Measurements from ENCODE around the gene TSPAN18. TPM values are rescaled to one million over a fixed set of nuclear protein-coding genes. Genes with fewer than 3 reads are reported as not detected.

TSPAN18 gene
- total RNA-seq, 1 donor from 2014 or later: 99.7 TPM

- DNase-seq (peak; percentile 37), ATAC-seq (ENCODE audit: poor library complexity) (no peak)
- intact Hi-C loops (cut with DNase I): no loop called here
These were observed 78.0 kb downstream of the TSPAN18 start for GRCh38 chr11:44804449-44805437.

DNA sequence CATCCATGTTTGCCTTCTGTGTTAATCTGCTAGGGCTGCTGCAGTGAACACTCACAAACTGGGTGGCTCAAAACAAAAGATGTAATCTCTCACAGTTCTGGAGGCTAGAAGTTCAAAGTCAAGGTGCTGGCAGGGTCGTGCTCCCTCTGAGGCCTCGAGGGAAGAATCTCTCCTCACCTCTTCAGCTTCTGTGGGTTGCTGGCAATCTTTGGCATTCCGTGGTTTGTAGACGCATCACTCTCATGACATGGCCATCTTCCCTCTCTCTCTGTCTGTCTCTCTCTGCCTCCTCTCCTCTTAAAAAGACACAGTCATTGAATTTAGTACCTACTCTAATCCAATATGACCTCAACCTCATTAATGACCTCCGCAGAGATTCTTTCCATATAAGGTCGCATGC lies 78.8 kb downstream of the TSPAN18 start:
- DNase-seq (no peak), ATAC-seq (ENCODE audit: poor library complexity) (no peak)
- intact Hi-C loops (cut with DNase I): no loop called here

GRCh38 chr11:44808053-44808753 lies 81.4 kb downstream of the TSPAN18 start:
- no peak for ATAC-seq (ENCODE audit: poor library complexity)
- intact Hi-C loops (cut with DNase I): no loop called here

DNA sequence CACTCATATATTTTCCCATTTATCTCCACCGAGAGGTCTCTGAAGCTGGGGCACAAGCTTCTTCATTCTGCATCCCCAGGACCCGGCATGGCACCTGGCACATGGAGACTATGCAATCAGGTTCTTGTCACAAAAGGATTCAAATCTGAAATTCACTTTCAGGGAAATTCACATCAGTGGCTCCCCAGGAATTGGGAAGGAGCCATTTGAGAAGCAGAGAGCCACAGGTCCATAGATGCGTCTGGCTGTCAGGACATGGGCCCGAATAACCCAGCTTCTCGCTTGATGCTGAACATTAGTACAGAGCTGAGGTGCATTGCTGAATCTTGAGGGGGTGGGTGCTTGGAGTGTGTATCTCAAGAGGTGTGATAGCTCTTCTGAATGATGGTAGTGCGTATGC lies 82.5 kb downstream of the TSPAN18 start:
- ATAC-seq (ENCODE audit: poor library complexity) (no peak), DNase-seq (no peak)
- intact Hi-C loops (cut with DNase I): no loop called here

More at GRCh38 chr11:44808053-44808753, 81.4 kb downstream of the TSPAN18 start:
- DNase-seq: no peak

GRCh38 chr11:44811841-44812448 lies 85.2 kb downstream of the TSPAN18 start:
- no peak for ATAC-seq (ENCODE audit: poor library complexity)
- intact Hi-C loops (cut with DNase I): no loop called here
- DNase-seq: no peak

GRCh38 chr11:44812971-44813370 lies 86.2 kb downstream of the TSPAN18 start:
- intact Hi-C loops (cut with DNase I): no loop called here
- ATAC-seq (ENCODE audit: poor library complexity): peak; percentile 40

DNA sequence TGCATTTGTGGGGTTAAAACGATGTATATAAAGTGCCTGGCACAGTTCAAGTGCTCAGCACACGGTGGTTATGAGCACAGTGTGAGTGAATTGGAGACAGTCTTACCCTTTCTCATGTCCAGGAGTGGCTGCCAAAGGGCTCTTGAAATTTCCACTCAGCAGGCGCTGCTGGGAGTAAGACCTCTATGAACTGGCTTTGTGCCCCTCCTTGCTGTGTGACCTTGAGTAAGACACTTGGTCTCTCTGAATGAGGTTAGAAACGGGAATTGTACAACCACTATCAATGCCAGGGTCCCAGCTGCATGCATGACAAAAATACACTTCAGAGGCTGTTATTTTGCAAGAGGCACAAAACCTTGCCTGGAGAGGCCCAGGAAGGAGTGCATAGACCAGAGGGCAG lies 86.6 kb downstream of the TSPAN18 start:
- ATAC-seq (ENCODE audit: poor library complexity) (peak; percentile 87), DNase-seq (peak; percentile 67)
- intact Hi-C loops (cut with DNase I): no loop called here

More at GRCh38 chr11:44812971-44813370, 86.2 kb downstream of the TSPAN18 start:
- DNase-seq: no peak

DNA sequence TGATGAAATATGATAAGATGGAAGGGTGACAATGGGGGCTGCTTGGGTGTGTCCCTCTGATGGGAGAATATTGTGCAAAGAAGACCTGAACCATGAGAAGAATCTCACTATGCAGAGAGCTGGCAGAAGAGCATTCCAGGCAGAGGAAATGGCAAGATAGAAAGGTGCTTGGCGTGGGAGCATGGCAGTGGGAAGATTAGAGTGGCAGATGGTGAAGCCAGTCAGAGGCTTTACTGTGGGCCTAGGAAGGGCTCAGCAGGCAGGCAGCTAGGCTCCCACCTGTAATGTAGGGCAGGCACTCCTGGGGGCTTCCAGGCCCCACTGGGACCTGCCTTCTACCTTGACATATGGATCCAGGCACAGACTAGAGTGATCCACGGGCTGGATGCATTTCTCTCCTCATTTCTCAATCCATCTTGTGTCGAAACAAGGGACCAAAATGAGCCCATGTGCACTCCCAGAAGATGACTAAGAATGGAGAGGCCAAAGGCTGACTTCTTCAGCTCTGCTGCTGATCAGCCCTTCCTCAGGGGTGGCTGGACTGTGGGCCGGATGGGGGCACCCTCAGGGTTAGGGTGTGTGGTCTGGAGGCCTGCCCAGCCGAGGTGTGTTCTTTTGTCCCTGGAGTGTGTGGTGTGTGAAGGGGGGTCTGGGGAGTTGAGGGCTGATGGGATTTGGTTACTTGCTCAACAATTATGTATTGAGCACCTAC lies 88.3 kb downstream of the TSPAN18 start:
- DNase-seq: no peak
- intact Hi-C loops (cut with DNase I): no loop called here
- no peak for ATAC-seq (ENCODE audit: poor library complexity)

GRCh38 chr11:44815917-44816456 lies 89.2 kb downstream of the TSPAN18 start:
- intact Hi-C loops (cut with DNase I): no loop called here
- DNase-seq (no peak), ATAC-seq (ENCODE audit: poor library complexity) (no peak)

- intact Hi-C loops (cut with DNase I): no loop called here
- DNase-seq: no peak
- ATAC-seq (ENCODE audit: poor library complexity): no peak
These were observed 90.0 kb downstream of the TSPAN18 start for GRCh38 chr11:44816761-44817160.

DNA sequence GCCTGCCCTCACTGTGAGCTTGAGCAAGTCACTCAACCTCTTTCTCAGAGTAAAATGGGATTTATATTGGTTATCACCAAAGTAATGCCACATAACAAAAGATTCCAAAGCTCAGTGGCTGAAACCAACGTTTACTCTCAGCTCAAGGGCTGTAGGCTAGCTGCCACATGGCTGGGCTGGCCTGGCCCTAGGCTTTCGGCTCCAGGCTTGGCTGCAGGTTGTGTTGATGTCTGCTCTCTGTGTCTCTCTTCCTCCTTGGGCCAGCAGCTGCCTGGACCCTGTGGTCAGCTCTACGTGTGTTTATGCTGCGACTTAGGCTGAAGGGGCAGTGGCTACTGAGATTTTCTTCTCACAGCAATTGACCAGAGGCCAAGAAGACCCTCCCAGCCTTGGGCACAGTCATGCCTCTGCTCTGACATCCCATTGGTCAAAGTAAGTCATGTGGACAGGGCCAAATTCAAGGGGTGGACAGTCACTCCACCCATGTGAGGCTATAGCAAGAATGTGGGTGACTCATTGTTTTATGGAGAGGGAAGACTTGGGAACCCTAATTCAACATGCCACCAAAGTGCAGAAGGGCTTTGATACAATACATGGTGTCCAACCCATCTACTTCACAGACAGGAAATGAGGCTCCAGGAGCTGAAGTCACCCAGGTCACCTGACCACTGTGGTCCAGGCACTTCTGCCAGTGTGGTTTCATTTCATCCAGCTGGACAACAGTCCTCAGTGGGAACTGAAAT lies 90.6 kb downstream of the TSPAN18 start:
- DNase-seq: no peak
- no peak for ATAC-seq (ENCODE audit: poor library complexity)
- intact Hi-C loops (cut with DNase I): no loop called here

- intact Hi-C loops (cut with DNase I): no loop called here
- ATAC-seq (ENCODE audit: poor library complexity) (no peak), DNase-seq (peak; percentile 54)
These were observed 91.3 kb downstream of the TSPAN18 start for GRCh38 chr11:44818110-44818509.

DNA sequence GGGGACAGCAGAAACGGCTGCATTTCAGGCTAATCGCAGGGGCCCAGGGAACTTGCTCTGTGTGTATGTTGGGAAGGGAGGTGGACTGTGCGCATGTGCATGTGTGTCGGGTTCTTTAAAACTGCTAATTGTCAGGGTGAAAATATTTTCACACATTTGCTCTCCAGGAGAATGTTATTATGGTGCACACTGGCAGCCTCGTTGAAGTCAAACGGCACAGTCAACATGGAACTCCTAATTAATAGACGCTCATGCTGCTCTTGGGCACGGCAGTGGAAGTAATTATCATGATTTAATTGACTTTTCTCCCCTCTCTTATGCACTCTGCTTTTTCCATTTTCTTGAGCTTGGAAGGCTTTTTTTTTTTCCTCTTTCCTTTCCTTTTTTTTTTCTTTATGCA lies 92.6 kb downstream of the TSPAN18 start:
- intact Hi-C loops (cut with DNase I): no loop called here
- DNase-seq (no peak), ATAC-seq (ENCODE audit: poor library complexity) (no peak)

- intact Hi-C loops (cut with DNase I): no loop called here
- DNase-seq (no peak), ATAC-seq (ENCODE audit: poor library complexity) (no peak)
These were observed 95.6 kb downstream of the TSPAN18 start for GRCh38 chr11:44822369-44822768.

GRCh38 chr11:44823006-44823405 lies 96.2 kb downstream of the TSPAN18 start:
- intact Hi-C loops (cut with DNase I): no loop called here
- DNase-seq (no peak), ATAC-seq (ENCODE audit: poor library complexity) (no peak)

- no peak for ATAC-seq (ENCODE audit: poor library complexity)
- intact Hi-C loops (cut with DNase I): no loop called here
- DNase-seq: no peak
These were observed 97.1 kb downstream of the TSPAN18 start for GRCh38 chr11:44823868-44824267.

GRCh38 chr11:44824300-44824704 lies 97.5 kb downstream of the TSPAN18 start:
- intact Hi-C loops (cut with DNase I): no loop called here
- no peak for ATAC-seq (ENCODE audit: poor library complexity)

More at GRCh38 chr11:44824300-44824704, 97.5 kb downstream of the TSPAN18 start:
- DNase-seq: no peak
